BLaER1 (cell line): ENCODE data around the gene SDK2.

Experiments used
- H3K27ac ChIP-seq: shearing (Covaris generic); formaldehyde crosslinking; 2 replicates; pipeline ENCODE4 v1.8.1; 2022
- H3K27me3 ChIP-seq: shearing (Covaris generic); formaldehyde crosslinking; 2 replicates; pipeline ENCODE4 v1.8.1; 2022
- H3K36me3 ChIP-seq: shearing (Covaris generic); formaldehyde crosslinking; 2 replicates; pipeline ENCODE4 v1.8.1; 2022
- H3K4me1 ChIP-seq: shearing (Covaris generic); formaldehyde crosslinking; 2 replicates; pipeline ENCODE4 v1.8.1; 2022
- H3K4me2 ChIP-seq: shearing (Covaris generic); formaldehyde crosslinking; 2 replicates; pipeline ENCODE4 v1.8.1; 2022
- H3K4me3 ChIP-seq: shearing (Covaris generic); formaldehyde crosslinking; 2 replicates; pipeline ENCODE4 v1.8.1; 2022
- H3K9ac ChIP-seq: shearing (Covaris generic); formaldehyde crosslinking; 2 replicates; pipeline ENCODE4 v1.8.1; 2022
- H3K9me3 ChIP-seq: shearing (Covaris generic); formaldehyde crosslinking; 2 replicates; pipeline ENCODE4 v1.8.1; 2022
- H4K20me1 ChIP-seq: shearing (Covaris generic); formaldehyde crosslinking; 2 replicates; pipeline ENCODE4 v1.8.1; 2022
- Cebpa-rat ChIP-seq: shearing (Covaris generic); IDR thresholded peaks from 2 replicates; pipeline ENCODE4 v1.8.1; 2022

The SDK2 gene

DNA sequence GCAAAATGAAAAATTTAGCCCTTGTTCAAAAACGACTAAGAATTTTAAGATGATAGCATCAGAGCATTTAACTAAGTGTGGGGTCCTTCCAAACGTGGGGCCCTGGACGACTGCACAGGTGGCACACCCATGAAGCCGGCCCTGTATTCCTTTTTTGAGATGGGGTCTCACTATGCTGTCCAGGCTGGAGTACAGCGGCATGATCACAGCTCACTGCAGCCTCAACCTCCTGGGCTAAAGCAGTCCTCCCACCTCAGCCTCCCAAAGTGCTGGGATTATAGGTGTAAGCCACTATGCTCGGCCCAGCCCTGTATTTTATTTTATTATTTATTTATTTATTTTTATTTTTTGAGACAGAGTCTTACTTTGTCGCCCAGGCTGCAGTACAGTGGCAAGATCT, 241.8 kb downstream of the SDK2 start:
- H3K4me3 ChIP-seq, result no peak overlapping the region
- H4K20me1 ChIP-seq, result no peaks in the 10 kb centered on the region
- no peak for TF ChIP-seq Cebpa-rat
- H3K27ac ChIP-seq, result no peak overlapping the region
- peaks cover 14% of the 10 kb centered on the region for H3K4me1 ChIP-seq
- H3K4me2 ChIP-seq, result peak overlapping the region; percentile 63
- H3K27me3 ChIP-seq, result no peaks in the 10 kb centered on the region
- H3K9ac ChIP-seq, result no peak overlapping the region
- H3K36me3 ChIP-seq, result peaks cover 50% of the 10 kb centered on the region; the same call in 1 of the 2 replicates
- no peaks in the 10 kb centered on the region for H3K9me3 ChIP-seq

DNA sequence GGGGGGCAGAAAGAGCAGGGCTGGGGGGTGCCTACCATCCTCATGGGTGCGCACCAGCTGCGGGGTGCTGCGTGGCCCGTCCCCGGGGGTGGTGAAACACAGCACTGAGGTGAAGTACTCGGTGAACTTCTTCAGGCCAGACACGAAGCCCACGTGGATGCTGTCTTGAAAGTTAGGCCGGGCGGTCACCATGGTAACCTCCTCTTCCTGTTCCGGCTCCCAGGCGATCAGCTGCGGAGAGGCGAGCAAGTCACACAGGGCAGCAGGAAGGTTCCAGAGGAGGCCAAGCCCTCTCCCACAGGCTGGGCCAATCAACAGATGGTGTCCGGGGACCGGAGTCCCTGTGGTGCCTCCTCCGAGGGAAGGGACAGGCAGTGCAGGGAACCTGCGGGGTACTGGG, 242.3 kb downstream of the SDK2 start:
- Histone ChIP-seq H3K9me3 (no peaks in the 10 kb centered on the region), H3K27ac (no peak overlapping the region; the same call in 1 of the 2 replicates), H3K36me3 (peaks cover 56% of the 10 kb centered on the region; the same call in 1 of the 2 replicates), H3K27me3 (no peaks in the 10 kb centered on the region), H3K9ac (no peak overlapping the region), H3K4me2 (peak overlapping the region; percentile 63), H3K4me3 (no peak overlapping the region), H4K20me1 (no peaks in the 10 kb centered on the region), H3K4me1 (peaks cover 14% of the 10 kb centered on the region)
- no peak for TF ChIP-seq Cebpa-rat

DNA sequence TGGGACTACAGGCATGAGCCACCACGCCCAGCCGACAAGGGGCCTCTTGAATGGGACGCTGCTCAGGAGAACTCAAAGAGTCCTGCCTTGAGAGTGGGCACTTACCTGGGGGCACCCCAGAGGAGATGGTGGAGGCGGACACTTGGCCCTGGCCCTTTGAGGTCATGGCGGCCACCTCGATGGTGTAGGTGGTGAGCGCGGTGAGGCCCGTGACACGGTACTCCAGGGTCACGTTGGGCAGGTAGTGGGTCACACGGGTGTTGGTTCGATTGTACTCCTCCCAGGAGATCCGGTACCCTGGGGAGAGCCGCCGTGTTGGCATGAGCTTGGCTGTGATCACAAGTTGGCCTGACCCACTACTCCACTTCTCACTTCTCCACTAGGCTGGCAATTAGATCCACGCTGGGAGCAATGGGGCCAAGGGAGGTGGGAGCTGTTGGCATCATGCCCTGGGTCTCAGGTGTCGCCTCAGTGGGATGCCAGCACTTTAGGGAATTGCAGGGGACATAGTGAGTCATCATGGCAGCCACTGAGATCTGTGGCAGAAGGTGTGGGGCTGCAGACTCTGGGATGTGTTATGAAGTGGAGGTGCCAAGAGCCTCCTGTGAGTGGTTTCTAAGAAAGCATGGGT, 243.2 kb downstream of the SDK2 start:
- H3K4me1 ChIP-seq, result peaks cover 14% of the 10 kb centered on the region
- H3K36me3 ChIP-seq, result peaks cover 65% of the 10 kb centered on the region; the same call in 1 of the 2 replicates
- no peak for TF ChIP-seq Cebpa-rat
- no peak overlapping the region for H3K9ac ChIP-seq
- H3K4me2 ChIP-seq, result peak overlapping the region; percentile 63; the same call in 1 of the 2 replicates
- no peaks in the 10 kb centered on the region for H4K20me1 ChIP-seq
- H3K27me3 ChIP-seq, result no peaks in the 10 kb centered on the region
- no peak overlapping the region for H3K27ac ChIP-seq
- no peak overlapping the region for H3K4me3 ChIP-seq
- no peaks in the 10 kb centered on the region for H3K9me3 ChIP-seq

DNA sequence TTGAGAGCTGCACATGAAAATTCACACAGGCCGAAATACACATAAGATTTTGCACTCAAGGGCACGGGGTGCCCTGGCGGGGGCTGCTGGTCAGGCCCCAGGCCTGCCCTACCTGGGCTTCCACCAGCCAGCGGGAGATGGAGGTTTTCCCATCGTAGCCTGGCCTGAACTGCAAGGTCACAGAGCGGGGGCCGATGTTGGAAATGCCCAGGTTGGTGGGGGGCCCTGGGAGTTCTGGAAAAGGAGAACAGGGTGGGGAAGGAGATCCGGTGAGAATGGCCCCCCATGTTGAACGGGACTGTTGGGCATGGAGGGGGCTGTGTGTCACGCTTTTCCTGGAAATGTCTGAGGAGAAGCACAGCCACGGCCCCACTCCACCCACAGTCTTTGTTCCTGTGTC, 245.2 kb downstream of the SDK2 start:
- H3K27ac ChIP-seq, result no peak overlapping the region

DNA sequence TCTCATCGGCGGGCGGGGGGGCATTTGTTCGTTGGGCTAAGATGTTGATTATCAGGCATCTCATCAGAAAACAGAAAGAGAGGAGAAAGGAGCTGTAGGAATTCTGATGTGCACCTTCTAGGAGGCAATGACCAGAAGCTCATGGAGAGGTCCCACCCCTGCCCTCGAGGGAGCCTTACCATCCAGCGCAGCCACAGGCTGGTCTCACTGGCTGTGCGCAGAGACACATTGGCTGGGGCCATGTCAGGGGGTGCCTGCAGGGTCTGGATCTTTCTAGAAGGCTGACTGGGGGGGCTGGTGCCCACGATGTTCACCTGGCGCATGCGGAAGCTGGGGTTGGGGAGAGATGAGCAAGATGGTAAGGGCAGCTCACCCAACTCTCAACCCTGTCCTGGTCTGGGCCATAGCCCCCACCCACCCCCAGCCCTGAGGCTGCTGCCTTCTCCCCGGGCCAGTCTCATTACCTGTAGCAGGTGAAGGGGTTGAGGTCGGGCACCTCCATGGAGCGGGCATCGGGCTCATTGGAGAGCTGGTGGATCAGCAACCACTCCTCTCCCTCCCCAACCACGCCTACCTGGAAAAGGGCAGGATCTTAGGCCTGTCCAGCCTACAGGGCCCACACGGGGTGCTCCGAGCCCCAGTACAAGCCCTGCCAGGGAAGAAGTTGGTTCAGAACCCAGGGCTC, 246.2 kb downstream of the SDK2 start:
- Histone ChIP-seq H3K27me3 (no peaks in the 10 kb centered on the region), H3K36me3 (peaks cover 83% of the 10 kb centered on the region; the same call in 1 of the 2 replicates), H3K9me3 (no peaks in the 10 kb centered on the region), H3K4me3 (no peak overlapping the region), H4K20me1 (no peaks in the 10 kb centered on the region), H3K4me1 (peaks cover 25% of the 10 kb centered on the region), H3K27ac (no peak overlapping the region), H3K9ac (no peak overlapping the region), H3K4me2 (no peak overlapping the region)
- no peak for TF ChIP-seq Cebpa-rat

More for the DNA sequence above, 245.2 kb downstream of the SDK2 start:
- Histone ChIP-seq H3K4me1 (peaks cover 25% of the 10 kb centered on the region), H3K9ac (no peak overlapping the region), H4K20me1 (no peaks in the 10 kb centered on the region), H3K9me3 (no peaks in the 10 kb centered on the region), H3K36me3 (peaks cover 74% of the 10 kb centered on the region; the same call in 1 of the 2 replicates), H3K4me3 (no peak overlapping the region), H3K27me3 (no peaks in the 10 kb centered on the region), H3K4me2 (no peak overlapping the region)
- no peak for TF ChIP-seq Cebpa-rat

DNA sequence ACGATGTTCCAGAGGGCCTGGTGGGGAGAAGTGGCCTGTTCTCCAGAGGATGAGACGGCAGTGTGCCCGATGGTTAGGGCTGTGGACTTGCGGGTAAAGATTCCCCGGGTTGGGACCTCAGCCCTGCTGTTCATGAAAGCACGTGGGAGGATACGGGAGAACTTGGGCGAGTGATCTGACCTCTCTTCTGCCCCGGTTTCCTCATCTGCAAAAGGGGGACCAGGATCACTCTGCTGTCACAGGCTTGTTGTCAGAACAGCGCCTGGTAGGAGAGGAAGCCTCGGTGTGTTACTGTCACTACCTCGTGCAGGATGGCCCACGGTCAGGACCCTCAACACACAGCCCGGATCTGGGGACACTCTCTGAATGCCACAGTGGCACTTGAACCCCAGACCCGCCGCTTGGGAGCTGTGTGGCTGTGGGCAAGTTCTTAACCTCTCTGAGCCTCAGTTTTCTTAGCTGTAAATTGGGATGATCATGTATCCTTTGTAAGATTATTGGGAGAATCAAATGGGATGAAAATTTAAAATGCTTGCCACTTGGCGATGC, 246.9 kb downstream of the SDK2 start:
- Histone ChIP-seq H3K36me3 (peaks cover 86% of the 10 kb centered on the region; the same call in 1 of the 2 replicates), H3K9me3 (no peaks in the 10 kb centered on the region), H3K4me3 (no peak overlapping the region), H4K20me1 (no peaks in the 10 kb centered on the region), H3K27me3 (no peaks in the 10 kb centered on the region), H3K27ac (no peak overlapping the region), H3K9ac (no peak overlapping the region), H3K4me2 (no peak overlapping the region), H3K4me1 (peaks cover 22% of the 10 kb centered on the region)
- no peak for TF ChIP-seq Cebpa-rat

DNA sequence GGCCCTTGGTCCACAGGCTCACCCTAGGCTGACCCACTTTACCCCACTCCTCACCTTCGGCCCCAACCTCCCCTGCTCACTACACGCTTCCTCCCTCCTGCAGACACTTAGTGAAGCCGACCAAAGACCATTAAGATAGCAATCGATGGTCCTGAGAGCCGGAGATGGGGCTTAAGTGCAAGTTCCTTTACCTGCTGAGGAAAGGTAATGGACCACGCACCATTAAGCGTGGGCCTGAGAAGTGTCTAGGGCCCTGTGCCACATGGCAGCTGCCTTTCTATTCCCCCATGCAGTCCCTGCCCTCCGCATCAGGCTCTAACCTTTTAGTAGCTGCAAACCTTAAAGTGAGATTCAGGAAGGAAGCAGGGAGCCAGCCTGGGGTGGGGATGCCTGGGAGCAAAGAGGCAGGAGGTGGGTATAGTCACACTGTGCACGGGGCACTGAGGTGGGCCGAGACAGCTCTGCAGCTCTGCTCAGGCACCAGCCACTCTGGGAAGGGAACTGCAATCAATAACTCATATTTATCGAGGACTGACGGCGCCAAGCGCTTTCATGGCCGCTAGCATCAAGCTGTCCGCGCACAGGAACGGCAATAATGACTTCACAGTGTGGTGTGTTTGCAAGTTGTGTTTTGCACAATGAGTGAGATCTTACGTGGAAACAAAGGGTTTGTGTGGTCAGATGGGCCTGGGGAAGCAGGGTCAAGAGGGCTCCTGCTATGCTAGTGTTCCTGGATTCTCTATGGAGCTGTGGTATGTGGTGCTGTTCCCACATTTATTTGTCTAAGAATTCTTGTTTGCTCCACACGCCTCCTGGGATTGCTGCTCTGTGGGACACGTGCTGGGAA, 247.6 kb downstream of the SDK2 start:
- H4K20me1 ChIP-seq, result no peaks in the 10 kb centered on the region
- no peaks in the 10 kb centered on the region for H3K9me3 ChIP-seq
- H3K27me3 ChIP-seq, result no peaks in the 10 kb centered on the region
- H3K4me2 ChIP-seq, result no peak overlapping the region
- H3K9ac ChIP-seq, result no peak overlapping the region
- no peak for TF ChIP-seq Cebpa-rat
- H3K27ac ChIP-seq, result no peak overlapping the region
- no peak overlapping the region for H3K4me3 ChIP-seq
- H3K4me1 ChIP-seq, result peaks cover 15% of the 10 kb centered on the region
- peaks cover 90% of the 10 kb centered on the region; the same call in 1 of the 2 replicates for H3K36me3 ChIP-seq

DNA sequence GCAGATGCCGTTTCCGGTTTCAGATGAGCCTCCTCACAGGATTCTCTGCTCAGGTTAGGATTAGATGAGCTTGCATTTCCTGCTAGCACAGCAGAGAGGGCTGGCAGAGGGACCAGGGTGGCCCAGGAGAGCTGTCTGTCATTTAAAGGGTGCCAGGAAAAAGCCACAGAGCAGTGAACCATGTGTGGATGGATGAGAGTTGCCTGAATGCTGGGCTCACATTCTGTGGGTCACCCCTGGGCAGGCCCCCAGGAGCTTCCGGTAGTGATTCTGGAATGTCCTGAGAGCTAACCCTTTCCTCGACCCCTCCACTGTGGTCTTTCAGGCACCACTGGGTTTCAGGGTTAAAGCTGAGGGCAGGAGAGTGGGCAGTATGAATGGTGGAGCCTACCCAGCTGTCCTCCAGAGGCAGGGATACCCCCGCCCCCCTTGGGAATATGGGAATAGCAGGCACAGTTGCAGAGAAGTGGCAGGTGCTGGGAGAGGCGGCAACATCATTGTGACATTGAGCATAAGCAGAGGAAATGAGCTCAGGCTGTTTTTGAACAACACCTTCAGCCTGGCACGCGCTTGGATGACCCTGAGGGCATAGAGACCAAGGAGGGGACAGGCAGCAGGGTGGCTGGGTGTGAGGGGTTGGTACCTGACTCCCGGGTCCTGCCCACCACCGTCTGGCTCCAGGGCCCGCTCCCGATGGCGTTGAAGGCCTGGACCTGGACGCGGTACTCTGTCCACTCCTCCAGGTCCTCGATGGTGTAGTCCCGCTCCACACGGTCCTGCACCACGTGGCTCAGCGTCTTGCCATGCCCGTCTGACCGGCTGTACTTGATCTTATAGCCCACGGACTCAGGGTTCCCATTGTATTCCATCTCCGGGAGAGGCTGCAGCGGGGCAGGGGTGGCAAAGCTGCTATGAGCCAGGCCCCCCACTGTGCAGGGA, 249.5 kb downstream of the SDK2 start:
- H4K20me1 ChIP-seq, result no peaks in the 10 kb centered on the region
- H3K9me3 ChIP-seq, result no peaks in the 10 kb centered on the region
- H3K4me2 ChIP-seq, result peak overlapping the region; percentile 7; the same call in 1 of the 2 replicates
- no peak overlapping the region for H3K4me3 ChIP-seq
- peaks cover 91% of the 10 kb centered on the region; the same call in 1 of the 2 replicates for H3K36me3 ChIP-seq
- H3K27me3 ChIP-seq, result no peaks in the 10 kb centered on the region
- no peak for TF ChIP-seq Cebpa-rat
- no peak overlapping the region for H3K9ac ChIP-seq
- no peak overlapping the region for H3K27ac ChIP-seq
- peaks cover 10% of the 10 kb centered on the region for H3K4me1 ChIP-seq
